Hair follicle dermal papilla cell (primary cell): ENCODE data around the gene RIC1. TPM values are rescaled to one million over a fixed set of nuclear protein-coding genes. Genes with fewer than 3 reads are reported as not detected.

Experiments used
- total RNA-seq: library from RNA; depleted of rRNA; stranded (reverse); fragments of >200 nt; gene quantifications from 2 replicates; pipeline ENCODE4 v1.2.3, GENCODE V29; 2012

RIC1 gene
- total RNA-seq, result 54.9 and 67.5 TPM in 2 replicates

GRCh38 chr9:5628530-5629311 lies at the start of gene RIC1:
RIC1 (plus strand) TSS chr9:5629107; CDS start chr9:5629310, 203 bp downstream.

Other genes with a start within 250 kb of the RIC1 start
- gene PLGRKT, start 191.2 kb upstream of the RIC1 start, total RNA-seq, result 8.0 and 9.9 TPM in 2 replicates
- gene CD274, start 178.6 kb upstream of the RIC1 start, total RNA-seq, result 2.9 and 4.5 TPM in 2 replicates
- 20.1 and 21.5 TPM in 2 replicates for gene PDCD1LG2, start 118.6 kb upstream of the RIC1 start, total RNA-seq
- gene ERMP1, start 204.0 kb downstream of the RIC1 start, total RNA-seq, result 7.3 and 8.8 TPM in 2 replicates